ENCODE data around the gene DESI1.

DESI1 gene

DNA sequence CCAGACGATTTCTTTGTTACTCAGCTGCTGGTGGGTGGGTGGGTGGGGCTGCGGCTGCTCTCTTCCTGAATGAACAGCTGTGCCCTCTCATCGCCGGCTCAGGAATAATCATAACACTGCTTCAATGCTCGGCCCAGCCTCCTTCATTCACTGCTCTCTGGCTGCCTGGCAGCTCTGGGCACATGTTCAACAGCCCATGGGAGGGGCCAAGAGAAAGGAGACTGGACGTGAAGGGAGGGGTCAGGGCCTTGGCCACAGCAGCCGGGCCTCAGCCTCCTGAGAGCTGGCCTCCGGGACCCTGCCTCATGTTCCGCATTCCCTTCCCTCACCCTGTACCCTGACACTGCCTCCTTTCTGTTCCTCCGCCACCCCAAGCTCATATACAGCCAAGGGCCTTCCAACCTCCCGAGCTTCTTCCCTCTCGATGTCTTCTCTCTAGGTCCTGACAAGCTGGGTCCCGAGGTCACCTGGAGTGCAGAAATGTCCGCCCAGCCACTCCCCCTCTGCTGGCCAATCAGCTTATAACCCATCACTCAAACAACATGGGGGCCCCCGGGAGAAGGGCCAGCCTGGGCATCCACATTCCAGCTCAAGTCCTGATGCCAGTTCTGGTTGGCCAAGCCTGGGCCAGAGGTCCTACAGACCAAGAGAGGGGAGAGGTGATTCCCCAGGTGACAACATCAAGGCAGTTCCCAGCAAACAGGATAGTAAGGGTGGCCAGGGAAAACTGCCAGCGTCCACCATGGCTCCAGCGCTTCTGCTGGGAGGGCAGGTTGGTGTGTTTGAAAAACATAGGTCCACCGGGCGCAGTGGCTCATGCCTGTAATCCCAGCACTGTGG, 63.2 kb downstream of the DESI1 start:
- ATAC-seq (peak; percentile 53), DNase-seq (peak; percentile 12)

DNA sequence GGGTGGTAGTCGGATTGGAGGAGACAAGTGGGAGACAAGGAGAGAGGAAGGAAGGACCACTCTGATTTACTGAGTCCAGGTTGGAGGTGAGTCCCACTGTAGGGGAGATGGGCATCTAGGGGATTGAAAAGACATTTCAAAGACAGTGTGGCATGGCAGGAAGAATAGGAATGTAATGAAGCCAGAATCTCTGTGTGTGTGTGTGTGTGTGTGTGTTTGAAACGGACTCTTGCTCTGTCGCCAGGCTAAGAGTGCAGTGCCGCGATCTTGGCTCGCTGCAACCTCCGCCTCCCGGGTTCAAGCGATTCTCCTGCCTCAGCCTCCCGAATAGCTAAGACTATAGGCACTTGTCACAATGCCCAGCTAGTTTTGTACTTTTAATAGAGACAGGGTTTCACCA, 64.3 kb downstream of the DESI1 start:
- ATAC-seq (no peak), DNase-seq (no peak)

DNA sequence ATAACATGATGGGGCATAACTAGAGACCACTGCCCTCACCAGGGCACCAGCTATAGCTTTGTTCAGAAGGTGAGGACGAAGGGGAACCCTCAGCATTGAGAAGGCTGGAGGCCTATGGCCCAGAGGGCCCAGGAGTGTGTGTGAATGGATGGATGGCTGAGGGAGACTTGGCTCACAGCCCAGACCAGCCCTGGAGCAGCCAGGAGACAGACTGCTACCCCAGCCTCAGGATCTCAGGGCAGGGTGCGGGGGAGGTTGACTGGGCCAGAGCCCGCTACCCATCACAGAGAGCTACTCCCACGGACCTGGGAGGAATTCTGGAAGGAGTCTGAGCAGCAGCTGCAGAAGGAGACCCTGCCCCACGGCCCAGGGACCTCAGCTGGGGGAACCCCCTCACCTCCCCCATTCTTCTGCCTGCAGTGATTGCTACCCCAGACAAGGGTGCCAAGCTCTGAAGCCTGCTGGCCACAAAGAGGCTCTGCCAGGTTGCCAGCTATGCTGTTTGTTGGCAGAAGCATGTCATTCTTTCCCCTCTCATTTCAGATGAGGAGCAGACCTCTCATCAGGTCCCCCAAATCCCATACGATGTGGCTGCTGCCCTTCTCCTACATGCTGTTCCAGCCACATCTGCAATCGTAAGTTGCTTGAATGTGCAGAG, 65.4 kb downstream of the DESI1 start:
- no peak for ATAC-seq

DNA sequence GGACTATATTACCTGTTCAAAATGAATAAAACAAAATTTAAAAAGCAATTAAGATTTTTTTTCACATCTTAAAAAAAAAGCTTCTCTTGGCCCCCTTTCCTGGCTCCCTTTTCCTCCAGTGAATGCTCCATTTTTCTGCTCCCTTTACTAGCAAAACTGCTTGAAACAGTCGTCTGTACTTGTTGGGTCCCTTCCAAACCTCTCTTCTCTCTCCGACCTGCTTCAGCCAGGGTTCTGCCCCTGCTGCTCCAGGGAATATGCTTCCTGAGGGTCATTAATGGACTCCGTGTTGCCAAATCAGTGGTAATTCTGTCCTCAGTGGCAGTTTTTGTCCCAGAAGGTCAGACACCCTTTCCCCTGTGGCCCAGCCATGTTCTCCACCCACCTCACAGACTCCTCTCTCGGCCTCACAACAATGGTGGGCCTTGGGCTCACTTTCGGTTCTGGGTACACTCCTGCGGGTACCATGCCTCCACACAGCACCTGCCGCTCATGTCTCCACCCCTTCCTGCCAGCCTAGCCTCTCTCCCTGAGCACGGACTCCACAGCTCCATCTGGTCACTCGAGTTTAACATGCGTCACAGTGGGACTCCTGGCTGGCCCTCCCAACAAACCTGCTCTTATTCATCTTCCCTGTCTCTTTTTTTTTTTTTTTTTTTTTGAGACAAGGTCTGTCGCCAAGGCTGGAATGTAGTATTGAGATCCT, 68.8 kb downstream of the DESI1 start:
- ATAC-seq (no peak), DNase-seq (no peak)

More for the DNA sequence above, 65.4 kb downstream of the DESI1 start:
- DNase-seq, result no peak

DNA sequence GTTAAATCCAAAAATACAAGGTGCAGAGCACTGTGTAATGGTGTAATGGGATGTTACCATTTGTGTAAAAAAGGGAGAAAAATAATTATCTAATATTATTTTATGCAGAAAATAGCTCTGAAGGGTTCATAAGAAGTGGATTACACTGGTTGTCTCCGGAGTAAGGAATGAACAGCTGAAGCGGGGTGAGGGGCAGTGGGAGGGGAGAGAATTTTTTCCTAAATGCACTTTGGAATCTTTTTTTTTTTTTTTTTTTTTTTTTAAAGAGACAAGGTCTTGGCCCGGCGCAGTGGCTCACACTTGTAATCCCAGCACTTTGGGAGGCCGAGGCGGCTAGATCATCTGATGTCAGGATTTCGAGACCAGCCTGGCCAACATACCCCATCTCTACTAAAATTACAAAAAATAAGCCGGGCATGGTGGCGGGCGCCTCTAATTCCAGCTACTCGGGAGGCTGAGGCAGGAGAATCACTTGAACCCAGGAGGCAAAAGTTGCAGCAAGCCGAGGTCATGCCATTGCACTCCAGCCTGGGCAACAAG, 69.8 kb downstream of the DESI1 start:
- DNase-seq (no peak), ATAC-seq (no peak)

DNA sequence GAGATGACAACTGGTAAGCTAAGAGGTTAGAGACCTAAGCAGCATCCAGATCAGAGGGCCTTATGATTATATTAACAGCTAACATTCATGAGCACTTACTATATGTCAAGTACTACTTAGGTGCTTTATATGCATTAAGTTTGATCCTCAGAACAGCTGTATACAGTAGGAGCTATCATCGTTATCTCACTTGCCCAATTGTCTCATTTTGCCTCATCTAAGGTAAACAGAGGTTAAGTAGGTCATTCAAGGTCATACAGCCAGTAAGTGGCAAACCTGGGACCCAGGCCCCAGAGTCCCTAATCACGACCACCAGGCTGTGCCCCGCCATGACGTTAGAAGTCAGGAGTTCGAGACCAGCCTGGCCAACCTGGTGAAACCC, 72.0 kb downstream of the DESI1 start:
- ATAC-seq (no peak), DNase-seq (no peak)
